Osteocyte (in vitro differentiated cells): ENCODE data around the gene MS4A6E. TPM values are rescaled to one million over a fixed set of nuclear protein-coding genes. Genes with fewer than 3 reads are reported as not detected.
"Not testable (repeated sequence)": the region's sequence is repeated elsewhere in the genome, so short reads cannot be mapped to it uniquely, and the experiment has no call there.

Experiments used
- DNase-seq: peaks from one replicate; pipeline ENCODE4 v3.0.0; 2021; ENCODE audit warnings: mixed read lengths; ENCODE audit not compliant: unreplicated experiment; ENCODE audit errors: extremely low spot score
- H3K27ac Mint-ChIP-seq: one replicate; pipeline ENCODE4 v1.8.0; 2021; ENCODE audit warnings: mild to moderate bottlenecking, mixed read lengths; ENCODE audit not compliant: unreplicated experiment
- H3K27me3 Mint-ChIP-seq: one replicate; pipeline ENCODE4 v1.8.0; 2021; ENCODE audit warnings: mixed read lengths; ENCODE audit not compliant: unreplicated experiment
- H3K36me3 Mint-ChIP-seq: one replicate; pipeline ENCODE4 v1.8.0; 2021; ENCODE audit warnings: mixed read lengths; ENCODE audit not compliant: unreplicated experiment
- H3K4me1 Mint-ChIP-seq: one replicate; pipeline ENCODE4 v1.8.0; 2021; ENCODE audit warnings: mixed read lengths; ENCODE audit not compliant: unreplicated experiment
- H3K4me3 Mint-ChIP-seq: one replicate; pipeline ENCODE4 v1.8.0; 2021; ENCODE audit warnings: mild to moderate bottlenecking, moderate library complexity, mixed read lengths; ENCODE audit not compliant: unreplicated experiment
- H3K9me3 Mint-ChIP-seq: one replicate; pipeline ENCODE4 v1.8.0; 2021; ENCODE audit warnings: mixed read lengths; ENCODE audit not compliant: unreplicated experiment
- total RNA-seq: library from RNA; stranded (reverse); gene quantifications from 2 replicates; pipeline ENCODE4 v1.2.1, GENCODE V29; 2021
- TF ChIP-seq, protein P1 (sequence below): fragments of 200-600 bp; sonication (generic); IDR thresholded peaks from 2 replicates; pipeline ENCODE4 v1.5.0; 2021; ENCODE audit warnings: antibody characterized with exemption, mild to moderate bottlenecking, moderate library complexity

Gene MS4A6E
- total RNA-seq, 1 donor from 2014 or later = not detected

DNA sequence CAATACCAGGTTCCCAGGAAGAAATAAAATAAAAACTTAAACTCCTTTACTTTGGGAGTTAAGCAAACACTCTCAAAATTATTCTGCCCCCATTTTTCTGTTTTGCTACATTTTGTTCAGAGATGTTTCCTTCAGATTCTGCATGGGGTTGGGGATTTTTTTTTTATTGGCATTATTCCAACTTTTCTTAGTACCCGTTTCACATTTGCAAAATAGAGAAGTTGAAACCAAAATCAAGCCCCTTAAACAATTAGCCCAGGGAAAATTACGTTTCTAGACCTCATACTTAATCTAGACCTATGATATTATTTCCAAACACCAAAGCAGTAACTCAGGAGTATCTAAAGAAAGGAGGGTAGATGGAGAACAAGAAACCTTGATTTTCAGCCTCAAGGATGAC, 30.7 kb downstream of the MS4A6E start:
- H3K27me3 Mint-ChIP-seq = no peaks in the 10 kb centered on the region
- no peaks in the 10 kb centered on the region for H3K4me1 Mint-ChIP-seq
- no peaks in the 10 kb centered on the region for H3K36me3 Mint-ChIP-seq
- no peak overlapping the region for H3K4me3 Mint-ChIP-seq
- DNase-seq = no peak
- no peaks in the 10 kb centered on the region for H3K9me3 Mint-ChIP-seq
- TF ChIP-seq, protein P1, sequence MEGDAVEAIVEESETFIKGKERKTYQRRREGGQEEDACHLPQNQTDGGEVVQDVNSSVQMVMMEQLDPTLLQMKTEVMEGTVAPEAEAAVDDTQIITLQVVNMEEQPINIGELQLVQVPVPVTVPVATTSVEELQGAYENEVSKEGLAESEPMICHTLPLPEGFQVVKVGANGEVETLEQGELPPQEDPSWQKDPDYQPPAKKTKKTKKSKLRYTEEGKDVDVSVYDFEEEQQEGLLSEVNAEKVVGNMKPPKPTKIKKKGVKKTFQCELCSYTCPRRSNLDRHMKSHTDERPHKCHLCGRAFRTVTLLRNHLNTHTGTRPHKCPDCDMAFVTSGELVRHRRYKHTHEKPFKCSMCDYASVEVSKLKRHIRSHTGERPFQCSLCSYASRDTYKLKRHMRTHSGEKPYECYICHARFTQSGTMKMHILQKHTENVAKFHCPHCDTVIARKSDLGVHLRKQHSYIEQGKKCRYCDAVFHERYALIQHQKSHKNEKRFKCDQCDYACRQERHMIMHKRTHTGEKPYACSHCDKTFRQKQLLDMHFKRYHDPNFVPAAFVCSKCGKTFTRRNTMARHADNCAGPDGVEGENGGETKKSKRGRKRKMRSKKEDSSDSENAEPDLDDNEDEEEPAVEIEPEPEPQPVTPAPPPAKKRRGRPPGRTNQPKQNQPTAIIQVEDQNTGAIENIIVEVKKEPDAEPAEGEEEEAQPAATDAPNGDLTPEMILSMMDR = no peak
- H3K27ac Mint-ChIP-seq = no peak overlapping the region

DNA sequence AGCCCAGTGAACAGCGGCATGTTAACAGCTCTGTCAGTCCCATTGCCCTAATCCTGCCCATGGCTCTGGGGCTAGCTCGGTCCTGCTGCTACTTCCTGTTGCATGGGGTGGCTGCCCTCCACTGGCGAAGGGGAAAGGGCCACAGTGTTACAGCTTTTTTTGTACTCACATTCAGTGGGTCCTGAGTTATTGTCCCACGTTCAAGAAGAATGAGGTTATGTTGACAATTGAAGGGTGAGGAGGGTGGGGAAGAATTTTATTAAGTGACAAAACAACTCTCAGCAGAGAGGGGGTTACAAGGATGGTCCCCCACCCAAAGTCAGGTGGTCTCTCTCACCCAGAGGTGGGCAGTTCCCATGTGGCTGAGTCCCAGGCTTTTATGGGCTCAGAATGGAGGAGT, 33.6 kb downstream of the MS4A6E start:
- H3K4me3 Mint-ChIP-seq = no peak overlapping the region
- no peaks in the 10 kb centered on the region for H3K9me3 Mint-ChIP-seq
- peaks cover 3% of the 10 kb centered on the region for H3K4me1 Mint-ChIP-seq
- H3K36me3 Mint-ChIP-seq = no peaks in the 10 kb centered on the region
- H3K27ac Mint-ChIP-seq = no peak overlapping the region
- peaks cover 14% of the 10 kb centered on the region for H3K27me3 Mint-ChIP-seq
- TF ChIP-seq, protein P1 = no peak
- no peak for DNase-seq

DNA sequence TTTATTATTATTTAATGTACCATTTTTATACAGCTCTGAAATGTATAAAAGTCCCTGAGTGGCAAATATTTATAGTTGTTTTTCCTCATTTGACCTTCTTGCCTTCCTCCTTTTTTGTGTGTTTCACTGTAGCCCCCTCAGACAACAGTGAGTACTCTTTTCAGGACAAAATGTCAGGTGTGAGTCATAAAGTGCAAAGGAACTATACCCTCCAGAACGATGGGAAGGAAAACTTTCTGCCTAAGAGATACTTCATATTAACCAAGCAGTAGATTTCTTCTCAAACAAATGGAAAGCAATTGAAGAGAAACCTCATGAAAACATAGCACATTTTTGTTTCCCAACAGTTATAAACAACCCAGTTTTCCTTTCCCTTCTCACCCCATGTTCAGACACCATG, 35.2 kb downstream of the MS4A6E start:
- Mint-ChIP-seq H3K4me3 (no peak overlapping the region), H3K36me3 (no peaks in the 10 kb centered on the region), H3K9me3 (no peaks in the 10 kb centered on the region), H3K4me1 (peaks cover 3% of the 10 kb centered on the region), H3K27me3 (peaks cover 14% of the 10 kb centered on the region), H3K27ac (no peak overlapping the region)
- TF ChIP-seq, protein P1 = no peak
- DNase-seq = no peak

DNA sequence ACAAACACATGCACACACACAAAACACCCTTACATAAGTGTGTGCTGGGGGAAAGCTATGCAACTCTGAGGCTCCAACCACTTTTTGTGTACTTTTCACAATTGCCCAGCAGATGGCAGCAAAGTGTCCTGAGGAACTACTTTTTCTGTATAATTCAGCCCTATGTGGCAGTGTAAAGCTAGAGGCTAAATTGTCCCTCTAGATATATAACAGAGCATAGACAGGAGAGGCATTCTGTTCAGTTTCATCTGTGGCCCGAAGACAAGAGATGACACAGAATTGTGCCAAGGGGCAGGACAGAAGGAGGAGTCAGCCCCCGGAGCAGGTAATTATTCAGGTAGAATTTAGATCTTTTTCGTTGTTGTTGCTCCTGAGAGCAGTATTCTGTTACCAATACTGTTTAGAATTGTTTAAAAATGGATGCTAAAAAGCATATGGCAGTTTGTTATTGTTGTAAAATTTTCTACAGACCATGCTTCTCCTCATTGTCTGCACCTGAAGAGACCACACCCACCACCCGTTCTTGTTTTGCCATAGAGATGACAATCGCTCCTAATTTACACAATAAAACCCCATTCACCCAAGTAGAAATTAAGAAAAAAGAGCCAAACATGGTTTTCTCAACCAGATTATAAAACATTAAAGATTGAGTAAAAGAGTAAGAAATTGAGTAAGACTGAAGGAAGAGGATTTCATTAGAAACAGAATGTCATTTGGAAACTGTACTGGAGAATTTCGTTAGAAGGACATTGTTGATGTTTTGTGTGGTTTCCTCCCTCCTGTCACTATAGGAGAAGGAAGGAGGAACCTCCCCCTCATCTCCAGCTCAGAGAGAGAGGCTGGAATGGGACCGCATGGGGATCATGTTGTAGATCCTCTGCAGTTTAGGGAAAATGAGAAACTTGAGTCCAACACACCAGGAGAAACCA, 36.8 kb downstream of the MS4A6E start:
- Mint-ChIP-seq H3K9me3 (no peaks in the 10 kb centered on the region), H3K27me3 (peaks cover 17% of the 10 kb centered on the region), H3K36me3 (no peaks in the 10 kb centered on the region), H3K4me1 (peaks cover 3% of the 10 kb centered on the region), H3K27ac (no peak overlapping the region), H3K4me3 (no peak overlapping the region)
- TF ChIP-seq, protein P1 = peak; percentile 85
- DNase-seq = peak; percentile 85

GRCh38 chr11:60366262-60366904, 39.3 kb downstream of the MS4A6E start:
- Mint-ChIP-seq H3K4me1 (peaks cover 16% of the 10 kb centered on the region), H3K27me3 (peaks cover 17% of the 10 kb centered on the region)
- not testable (repeated sequence) for DNase-seq, H3K36me3 Mint-ChIP-seq, H3K4me3 Mint-ChIP-seq, H3K27ac Mint-ChIP-seq, H3K9me3 Mint-ChIP-seq
